AG09319 (cell line): ENCODE measurements around the gene LDB1.
A peak's percentile ranks its signal among the peaks of the same experiment; 100 is the strongest.

ENCODE experiments used
- DNase-seq: peaks from one replicate; pipeline ENCODE4 v3.0.0-alpha.2; 2010; ENCODE audit warnings: low read depth; ENCODE audit errors: extremely low read depth
- CTCF ChIP-seq: IDR thresholded peaks from 2 replicates; pipeline ENCODE4 v1.5.1; 2011; ENCODE audit warnings: low read depth, mild to moderate bottlenecking, inconsistent platforms, low read length, moderate library complexity

LDB1 gene

DNA sequence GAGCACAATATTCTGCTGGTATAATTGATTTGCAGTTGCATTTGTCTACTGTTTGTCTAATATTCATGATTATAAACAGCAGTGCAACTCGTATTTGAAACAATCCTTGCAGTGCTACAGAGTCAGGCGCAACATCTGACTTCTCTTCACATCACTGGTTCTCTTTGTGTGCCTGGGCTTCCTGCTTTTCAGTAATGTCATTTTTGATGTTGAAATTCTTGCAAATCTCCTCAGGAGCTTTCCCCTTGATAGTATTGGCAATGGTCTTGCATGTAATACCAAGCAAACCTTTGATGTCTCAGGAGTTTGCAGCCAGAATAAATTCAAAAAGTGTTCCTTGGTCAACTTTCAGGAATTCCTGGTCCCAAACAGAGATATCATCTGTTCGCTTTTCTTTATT is 34.8 kb downstream of the LDB1 start:
- no peak for TF ChIP-seq CTCF
- no peak for DNase-seq

GRCh38 chr10:102083541-102083940 is 36.6 kb downstream of the LDB1 start:
- DNase-seq = no peak
- no peak for TF ChIP-seq CTCF

DNA sequence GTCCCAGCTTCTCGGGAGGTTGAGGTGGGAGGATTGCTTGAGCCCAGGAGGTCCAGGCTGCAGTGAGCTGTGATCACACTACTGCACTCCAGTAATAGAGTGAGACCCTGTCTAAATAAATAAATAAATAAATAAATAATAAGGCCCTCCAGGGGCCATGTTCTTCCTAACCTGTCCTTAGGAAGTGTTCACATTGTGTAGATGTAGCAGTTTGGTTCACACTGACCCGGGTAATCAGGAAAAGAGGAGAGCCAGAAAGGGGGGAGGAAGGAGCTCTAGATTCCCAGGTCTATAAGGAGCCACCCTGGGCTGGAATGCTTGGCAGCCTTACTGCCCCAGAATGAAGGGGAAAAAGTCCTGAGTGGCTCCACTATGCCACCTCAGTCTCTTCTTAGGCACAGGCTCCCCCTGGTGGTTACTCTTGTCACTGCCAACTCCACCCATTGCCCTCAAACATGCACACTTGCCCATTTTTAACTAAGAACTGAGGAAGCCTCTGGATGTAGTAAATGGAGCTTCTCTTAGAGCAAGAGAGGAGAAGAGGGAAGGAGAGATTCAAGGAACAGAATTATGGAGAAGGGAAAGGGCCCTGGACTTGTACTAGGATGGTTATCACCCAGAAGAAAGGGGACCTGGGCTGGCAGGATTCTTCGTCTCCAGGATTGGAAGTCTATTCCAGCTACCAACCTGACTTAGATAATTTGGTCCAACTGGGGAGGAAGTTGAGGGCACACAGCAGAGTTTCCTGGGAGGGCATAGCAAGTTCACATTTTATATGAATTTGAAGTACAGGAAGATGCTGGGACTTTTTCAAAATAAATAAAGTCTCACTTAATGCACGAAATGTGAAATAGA is 47.3 kb downstream of the LDB1 start:
- DNase-seq = peak; percentile 44
- peak; percentile 96 for TF ChIP-seq CTCF

DNA sequence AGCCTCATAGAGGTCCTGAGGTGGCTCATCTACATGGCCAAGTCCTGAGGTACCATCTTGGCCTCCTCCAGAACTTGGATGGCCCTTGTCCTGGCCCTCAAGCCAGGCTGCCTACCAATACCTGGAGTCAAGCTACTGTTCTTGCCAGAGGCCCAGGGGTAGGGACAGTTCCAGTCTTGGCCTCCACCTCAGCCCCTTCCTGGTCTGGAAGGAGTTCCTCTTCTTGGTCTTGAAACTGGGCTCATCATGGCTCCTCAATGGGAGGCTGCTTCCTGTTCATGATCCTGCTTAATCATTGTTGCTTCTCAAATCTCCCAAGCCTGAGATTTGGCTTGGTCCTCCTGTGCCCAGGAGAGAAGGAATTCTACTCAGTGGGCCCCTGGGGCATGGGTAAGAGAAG is 51.1 kb downstream of the LDB1 start:
- TF ChIP-seq CTCF = no peak
- DNase-seq = no peak

- no peak for DNase-seq
- TF ChIP-seq CTCF = no peak
Measured at GRCh38 chr10:102068216-102068615, 52.0 kb downstream of the LDB1 start.

DNA sequence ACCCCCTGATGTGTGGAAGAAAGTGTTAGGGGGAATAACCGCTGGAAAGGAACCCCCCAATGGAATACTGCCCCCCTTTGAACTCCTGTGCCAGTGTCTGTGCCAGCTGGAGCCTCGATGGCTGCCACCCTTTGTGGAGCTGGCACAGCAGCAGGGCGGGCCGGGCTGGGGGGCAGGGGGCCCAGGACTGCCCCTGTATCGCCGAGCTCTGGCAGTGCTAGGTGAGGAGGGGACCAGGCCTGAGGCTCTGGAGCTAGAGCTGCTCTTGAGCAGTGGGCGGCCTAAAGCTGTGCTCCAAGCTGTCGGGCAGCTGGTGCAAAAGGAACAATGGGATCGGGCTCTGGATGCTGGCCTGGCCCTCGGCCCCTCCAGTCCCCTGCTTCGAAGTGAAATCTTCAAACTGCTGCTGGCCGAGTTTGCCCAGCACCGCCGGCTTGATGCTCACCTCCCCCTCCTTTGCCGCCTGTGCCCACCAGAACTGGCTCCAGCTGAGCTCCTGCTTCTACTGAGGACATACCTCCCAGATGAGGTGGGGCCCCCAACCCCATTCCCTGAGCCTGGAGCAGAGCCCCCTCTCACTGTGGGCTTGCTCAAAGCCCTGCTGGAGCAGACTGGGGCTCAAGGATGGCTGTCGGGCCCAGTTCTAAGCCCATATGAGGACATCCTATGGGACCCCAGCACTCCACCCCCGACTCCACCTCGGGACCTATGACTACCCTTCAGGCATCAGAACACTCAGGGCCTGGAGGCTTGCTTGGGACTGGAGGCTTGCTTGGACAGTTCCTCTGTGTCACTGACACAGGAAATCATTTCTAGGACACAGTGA is 52.9 kb downstream of the LDB1 start:
- no peak for DNase-seq
- no peak for TF ChIP-seq CTCF
